ENCODE data around the gene MVP.

Gene MVP

GRCh38 chr16:29809031-29809747 is 11.1 kb upstream of the MVP start:
- in situ Hi-C loops (cut with MboI; ENCODE audit: low pct_unique_long_range_greater_than_20kb, low sequenced_read_pairs, unreplicated experiment): no loop called here
- no peak for TF ChIP-seq CTCF (IDR thresholded peaks at IDR 0.05; ENCODE audit: extremely low read depth, insufficient read depth, missing control alignments)
- DNase-seq (ENCODE audit: low spot score): no peak

- TF ChIP-seq CTCF (IDR thresholded peaks at IDR 0.05; ENCODE audit: extremely low read depth, insufficient read depth, missing control alignments): no peak
- in situ Hi-C loops (cut with MboI; ENCODE audit: low pct_unique_long_range_greater_than_20kb, low sequenced_read_pairs, unreplicated experiment): no loop called here
- DNase-seq (ENCODE audit: low spot score): no peak
These were observed 10.2 kb upstream of the MVP start for GRCh38 chr16:29809850-29810698.

- TF ChIP-seq CTCF (IDR thresholded peaks at IDR 0.05; ENCODE audit: extremely low read depth, insufficient read depth, missing control alignments): no peak
- in situ Hi-C loops (cut with MboI; ENCODE audit: low pct_unique_long_range_greater_than_20kb, low sequenced_read_pairs, unreplicated experiment): no loop called here
- no peak for DNase-seq (ENCODE audit: low spot score)
These were observed 9.5 kb upstream of the MVP start for GRCh38 chr16:29810699-29811169.

GRCh38 chr16:29811170-29811895 is 8.9 kb upstream of the MVP start:
- peak; percentile 93 for DNase-seq (ENCODE audit: low spot score)
- in situ Hi-C loops (cut with MboI; ENCODE audit: low pct_unique_long_range_greater_than_20kb, low sequenced_read_pairs, unreplicated experiment): no loop called here
- no peak for TF ChIP-seq CTCF (IDR thresholded peaks at IDR 0.05; ENCODE audit: extremely low read depth, insufficient read depth, missing control alignments)

GRCh38 chr16:29811896-29812665 is 8.2 kb upstream of the MVP start, which contains the start of gene PRRT2:
TSS of gene PRRT2 (plus strand) at chr16:29812193. CDS start at chr16:29813055, 862 bp downstream.
- DNase-seq (ENCODE audit: low spot score): no peak
- in situ Hi-C loops (cut with MboI; ENCODE audit: low pct_unique_long_range_greater_than_20kb, low sequenced_read_pairs, unreplicated experiment): no loop called here
- TF ChIP-seq CTCF (IDR thresholded peaks at IDR 0.05; ENCODE audit: extremely low read depth, insufficient read depth, missing control alignments): no peak
